ENCODE results near the gene EXD1. TPM values are rescaled to one million over a fixed set of nuclear protein-coding genes. Genes with fewer than 3 reads are reported as not detected.
"Not testable (repeated sequence)": the region's sequence is repeated elsewhere in the genome, so short reads cannot be mapped to it uniquely, and the experiment has no call there.

The EXD1 gene
- total RNA-seq, 1 donor from 2014 or later: not detected

GRCh38 chr15:41139619-41140018 is 90.9 kb downstream of the EXD1 start:
- DNase-seq (ENCODE audit: low read depth): no peak

GRCh38 chr15:41139112-41139511 is 91.4 kb downstream of the EXD1 start:
- peak; percentile 11 for DNase-seq (ENCODE audit: low read depth)

GRCh38 chr15:41135580-41135979 is 95.0 kb downstream of the EXD1 start:
- DNase-seq (ENCODE audit: low read depth): not testable (repeated sequence)

GRCh38 chr15:41133454-41133853 is 97.1 kb downstream of the EXD1 start:
- no peak for DNase-seq (ENCODE audit: low read depth)

Other genes with a start within 250 kb of the EXD1 start
- gene INO80, start 114.5 kb downstream of the EXD1 start, total RNA-seq: 21.2 and 33.9 TPM in 2 replicates
- gene CHP1, start 511 bp upstream of the EXD1 start, total RNA-seq: 130 and 161 TPM in 2 replicates
- 0.60 and 6.1 TPM in 2 replicates for gene OIP5, start 101.8 kb upstream of the EXD1 start, total RNA-seq
- gene NUSAP1, start 102.1 kb upstream of the EXD1 start, total RNA-seq: 7.8 and 53.3 TPM in 2 replicates
- 45.4 and 49.1 TPM in 2 replicates for gene NDUFAF1, start 171.7 kb upstream of the EXD1 start, total RNA-seq
- gene RTF1, start 186.3 kb upstream of the EXD1 start, total RNA-seq: 16.1 and 33.2 TPM in 2 replicates

Data from renal cortical epithelial cell (primary cell).